ENCODE data around the gene OR14K1.
"Not testable (repeated sequence)": the region's sequence is repeated elsewhere in the genome, so short reads cannot be mapped to it uniquely, and the experiment has no call there.

Gene OR14K1, protein sequence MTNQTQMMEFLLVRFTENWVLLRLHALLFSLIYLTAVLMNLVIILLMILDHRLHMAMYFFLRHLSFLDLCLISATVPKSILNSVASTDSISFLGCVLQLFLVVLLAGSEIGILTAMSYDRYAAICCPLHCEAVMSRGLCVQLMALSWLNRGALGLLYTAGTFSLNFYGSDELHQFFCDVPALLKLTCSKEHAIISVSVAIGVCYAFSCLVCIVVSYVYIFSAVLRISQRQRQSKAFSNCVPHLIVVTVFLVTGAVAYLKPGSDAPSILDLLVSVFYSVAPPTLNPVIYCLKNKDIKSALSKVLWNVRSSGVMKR

DNA sequence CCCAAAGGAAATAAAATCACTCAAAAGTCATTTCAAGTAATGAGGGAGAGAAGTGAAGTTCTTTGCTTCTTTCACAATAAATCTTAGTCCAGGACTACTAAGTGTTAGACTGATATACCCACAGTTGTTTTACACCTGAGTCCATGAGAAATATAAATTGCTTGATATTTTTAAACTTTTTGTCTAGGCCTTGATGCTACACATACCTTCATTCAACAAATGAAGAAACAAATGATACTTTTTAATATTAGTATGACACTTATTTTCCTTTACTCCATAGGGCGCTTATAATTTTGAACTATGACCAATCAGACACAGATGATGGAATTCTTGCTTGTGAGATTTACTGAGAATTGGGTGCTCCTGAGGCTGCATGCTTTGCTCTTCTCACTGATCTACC lies at the start of gene OR14K1:
Gene OR14K1 (plus strand): TSS at position 301 of the 400 bp plus-strand sequence. CDS start 0 bp downstream, at position 301.
- TF ChIP-seq, protein P1, sequence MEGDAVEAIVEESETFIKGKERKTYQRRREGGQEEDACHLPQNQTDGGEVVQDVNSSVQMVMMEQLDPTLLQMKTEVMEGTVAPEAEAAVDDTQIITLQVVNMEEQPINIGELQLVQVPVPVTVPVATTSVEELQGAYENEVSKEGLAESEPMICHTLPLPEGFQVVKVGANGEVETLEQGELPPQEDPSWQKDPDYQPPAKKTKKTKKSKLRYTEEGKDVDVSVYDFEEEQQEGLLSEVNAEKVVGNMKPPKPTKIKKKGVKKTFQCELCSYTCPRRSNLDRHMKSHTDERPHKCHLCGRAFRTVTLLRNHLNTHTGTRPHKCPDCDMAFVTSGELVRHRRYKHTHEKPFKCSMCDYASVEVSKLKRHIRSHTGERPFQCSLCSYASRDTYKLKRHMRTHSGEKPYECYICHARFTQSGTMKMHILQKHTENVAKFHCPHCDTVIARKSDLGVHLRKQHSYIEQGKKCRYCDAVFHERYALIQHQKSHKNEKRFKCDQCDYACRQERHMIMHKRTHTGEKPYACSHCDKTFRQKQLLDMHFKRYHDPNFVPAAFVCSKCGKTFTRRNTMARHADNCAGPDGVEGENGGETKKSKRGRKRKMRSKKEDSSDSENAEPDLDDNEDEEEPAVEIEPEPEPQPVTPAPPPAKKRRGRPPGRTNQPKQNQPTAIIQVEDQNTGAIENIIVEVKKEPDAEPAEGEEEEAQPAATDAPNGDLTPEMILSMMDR (IDR thresholded peaks at IDR 0.05; ENCODE audit: low read length), result no peak
- TF ChIP-seq EZH2 (IDR thresholded peaks at IDR 0.05; ENCODE audit: borderline replicate concordance, low read length), result no peak
- Histone ChIP-seq H3F3A (ENCODE audit: insufficient read depth, low read length) (no peaks in the 10 kb centered on the region), H3K9me3 (ENCODE audit: low read length) (no peaks in the 10 kb centered on the region), H3K9me2 (ENCODE audit: low read depth, low read length) (no peaks in the 10 kb centered on the region), H3K9ac (ENCODE audit: low read length) (no peak within 1 kb of the TSS), H3K27me3 (ENCODE audit: insufficient read depth, low read length) (no peaks in the 10 kb centered on the region), H4K20me1 (ENCODE audit: insufficient read depth, low read length) (no peaks in the 10 kb centered on the region), H3K27ac (ENCODE audit: low read depth, low read length, poor library complexity, severe bottlenecking) (no peak within 1 kb of the TSS), H2AFZ (ENCODE audit: low read length) (no peak within 1 kb of the TSS), H3K4me2 (ENCODE audit: low read length) (no peak within 1 kb of the TSS), H3K79me2 (ENCODE audit: insufficient read depth, low read length) (no peaks in the 10 kb centered on the region), H3K4me1 (ENCODE audit: insufficient read depth, low read length, severe bottlenecking) (no peaks in the 10 kb centered on the region), H3K36me3 (ENCODE audit: insufficient read depth, low read length) (no peaks in the 10 kb centered on the region), H3K4me3 (ENCODE audit: low read depth, low read length, poor library complexity, severe bottlenecking) (no peak within 1 kb of the TSS)

GRCh38 chr1:247701338-247701737 lies 37.1 kb upstream of the OR14K1 start:
- no peaks in the 10 kb centered on the region for H3K9me3 ChIP-seq (ENCODE audit: low read length)
- H3K9me2 ChIP-seq (ENCODE audit: low read depth, low read length), result no peaks in the 10 kb centered on the region
- H3K4me1 ChIP-seq (ENCODE audit: insufficient read depth, low read length, severe bottlenecking), result no peaks in the 10 kb centered on the region
- no peak overlapping the region for H3K9ac ChIP-seq (ENCODE audit: low read length)
- no peak overlapping the region for H3K4me2 ChIP-seq (ENCODE audit: low read length)
- H3K27ac ChIP-seq (ENCODE audit: low read depth, low read length, poor library complexity, severe bottlenecking), result no peak overlapping the region
- no peaks in the 10 kb centered on the region for H3K36me3 ChIP-seq (ENCODE audit: insufficient read depth, low read length)
- TF ChIP-seq EZH2 (IDR thresholded peaks at IDR 0.05; ENCODE audit: borderline replicate concordance, low read length), result no peak
- TF ChIP-seq, protein P1 (IDR thresholded peaks at IDR 0.05; ENCODE audit: low read length), result no peak
- H3K27me3 ChIP-seq (ENCODE audit: insufficient read depth, low read length), result no peaks in the 10 kb centered on the region
- H4K20me1 ChIP-seq (ENCODE audit: insufficient read depth, low read length), result no peaks in the 10 kb centered on the region
- no peak overlapping the region for H2AFZ ChIP-seq (ENCODE audit: low read length)
- H3K4me3 ChIP-seq (ENCODE audit: low read depth, low read length, poor library complexity, severe bottlenecking), result no peak overlapping the region
- no peaks in the 10 kb centered on the region for H3K79me2 ChIP-seq (ENCODE audit: insufficient read depth, low read length)
- no peaks in the 10 kb centered on the region for H3F3A ChIP-seq (ENCODE audit: insufficient read depth, low read length)

DNA sequence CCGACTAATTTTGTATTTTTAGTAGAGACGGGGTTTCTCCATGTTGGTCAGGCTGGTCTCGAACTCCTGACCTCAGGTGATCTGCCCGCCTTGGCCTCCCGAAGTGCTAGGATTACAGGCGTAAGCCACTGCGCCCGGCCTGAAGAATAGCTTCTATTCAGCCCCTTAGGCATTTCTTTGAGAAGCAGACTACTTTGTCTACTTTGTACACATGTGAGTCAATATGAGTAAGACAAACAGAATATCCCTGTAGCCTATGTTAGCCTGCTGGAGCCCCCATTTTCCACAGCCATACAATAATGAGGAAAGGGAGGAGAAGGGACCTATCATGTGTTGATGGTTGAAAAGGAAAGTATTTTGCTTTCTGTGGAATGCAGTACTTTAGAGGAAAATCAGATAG lies 27.7 kb upstream of the OR14K1 start:
- H3K4me2 ChIP-seq (ENCODE audit: low read length); H3K9me3 ChIP-seq (ENCODE audit: low read length): not testable (repeated sequence)

GRCh38 chr1:247713753-247714152 lies 24.7 kb upstream of the OR14K1 start:
- H3K4me3 ChIP-seq (ENCODE audit: low read depth, low read length, poor library complexity, severe bottlenecking), result no peak overlapping the region
- TF ChIP-seq EZH2 (IDR thresholded peaks at IDR 0.05; ENCODE audit: borderline replicate concordance, low read length), result no peak
- TF ChIP-seq, protein P1 (IDR thresholded peaks at IDR 0.05; ENCODE audit: low read length), result no peak
- no peak overlapping the region for H2AFZ ChIP-seq (ENCODE audit: low read length)
- no peaks in the 10 kb centered on the region for H4K20me1 ChIP-seq (ENCODE audit: insufficient read depth, low read length)
- no peaks in the 10 kb centered on the region for H3K27me3 ChIP-seq (ENCODE audit: insufficient read depth, low read length)
- no peak overlapping the region for H3K27ac ChIP-seq (ENCODE audit: low read depth, low read length, poor library complexity, severe bottlenecking)
- no peaks in the 10 kb centered on the region for H3K36me3 ChIP-seq (ENCODE audit: insufficient read depth, low read length)
- H3K4me1 ChIP-seq (ENCODE audit: insufficient read depth, low read length, severe bottlenecking), result no peaks in the 10 kb centered on the region
- H3K79me2 ChIP-seq (ENCODE audit: insufficient read depth, low read length), result no peaks in the 10 kb centered on the region
- no peaks in the 10 kb centered on the region for H3K9me2 ChIP-seq (ENCODE audit: low read depth, low read length)
- H3K9ac ChIP-seq (ENCODE audit: low read length), result no peak overlapping the region
- no peak overlapping the region for H3K4me2 ChIP-seq (ENCODE audit: low read length)
- no peaks in the 10 kb centered on the region for H3F3A ChIP-seq (ENCODE audit: insufficient read depth, low read length)
- no peaks in the 10 kb centered on the region for H3K9me3 ChIP-seq (ENCODE audit: low read length)

More for the DNA sequence above, 27.7 kb upstream of the OR14K1 start:
- H3K4me3 ChIP-seq (ENCODE audit: low read depth, low read length, poor library complexity, severe bottlenecking); H3K36me3 ChIP-seq (ENCODE audit: insufficient read depth, low read length); H3K9ac ChIP-seq (ENCODE audit: low read length); H3K4me1 ChIP-seq (ENCODE audit: insufficient read depth, low read length, severe bottlenecking); H3K27ac ChIP-seq (ENCODE audit: low read depth, low read length, poor library complexity, severe bottlenecking); H3K79me2 ChIP-seq (ENCODE audit: insufficient read depth, low read length); H3F3A ChIP-seq (ENCODE audit: insufficient read depth, low read length); H3K9me2 ChIP-seq (ENCODE audit: low read depth, low read length); H3K27me3 ChIP-seq (ENCODE audit: insufficient read depth, low read length); H4K20me1 ChIP-seq (ENCODE audit: insufficient read depth, low read length); H2AFZ ChIP-seq (ENCODE audit: low read length): not testable (repeated sequence)
